Endothelial cell of umbilical vein (primary cell): Measurements from ENCODE around the gene MRPL53. TPM values are rescaled to one million over a fixed set of nuclear protein-coding genes. Genes with fewer than 3 reads are reported as not detected.

Experiments used
- BruUV-seq: library from RNA; stranded (reverse); fragments of 400-500 nt; replicated peaks from 2 replicates; lab custom pipeline; 2021; lab: Mats Ljungman, UMichigan
- CTCF ChIA-PET: fragments of 300-600, 350-600 bp; sonication (Branson Sonifier 250); formaldehyde crosslinking; loops from one replicate; lab custom pipeline; 2021; ENCODE audit warnings: antibody characterized with exemption, inconsistent platforms; lab: Charles Lee
- POLR2A ChIA-PET: fragments of 300-600, 350-600 bp; sonication (Branson Sonifier 250); formaldehyde crosslinking; loops from one replicate; lab custom pipeline; 2021; ENCODE audit warnings: antibody characterized with exemption, inconsistent platforms; lab: Charles Lee
- DNase-seq: peaks from one replicate; pipeline ENCODE4 v3.0.0-alpha.2; 2011; ENCODE audit warnings: low read depth, low spot score
- FAIRE-seq: peaks from 2 replicates; lab custom pipeline; 2011; peaks lifted over from hg19 to GRCh38; lab: Jason Lieb, UNC
- H2AFZ ChIP-seq: 2 replicates; pipeline ENCODE4 v1.6.0; 2012; ENCODE audit warnings: low read depth, low read length, control low read depth, inconsistent platforms
- H3K27ac ChIP-seq: 2 replicates; pipeline ENCODE4 v1.5.1; 2011; ENCODE audit warnings: low read depth, mild to moderate bottlenecking, control low read depth, low read length, moderate library complexity; ENCODE audit not compliant: insufficient read depth
- H3K27me3 ChIP-seq, 2 experiments: 2 replicates each; pipeline versions ENCODE4 v1.6.0 to v1.6.1; 2011; ENCODE audit warnings: low read length in 2 of 2, mixed read lengths in 1 of 2; ENCODE audit not compliant: control insufficient read depth in 2 of 2, insufficient read depth in 2 of 2
- H3K36me3 ChIP-seq, 2 experiments: 2 replicates in 1 of 2; 3 replicates in 1 of 2; pipeline ENCODE4 v1.5.1; 2011; ENCODE audit warnings: low read length in 2 of 2, mild to moderate bottlenecking in 1 of 2, moderate library complexity in 1 of 2; ENCODE audit not compliant: control insufficient read depth in 2 of 2, insufficient read depth in 2 of 2; ENCODE audit errors: extremely low read depth in 1 of 2
- H3K4me1 ChIP-seq: 3 replicates; pipeline ENCODE4 v1.5.1; 2011; ENCODE audit warnings: mild to moderate bottlenecking, low read length; ENCODE audit not compliant: control insufficient read depth, insufficient read depth; ENCODE audit errors: extremely low read depth
- H3K4me2 ChIP-seq: 2 replicates; pipeline ENCODE4 v1.6.1; 2011; ENCODE audit warnings: low read length, control low read depth, mixed read lengths; ENCODE audit not compliant: insufficient read depth
- H3K4me3 ChIP-seq, 3 experiments: fragments of 200-600 bp in 1 of 3; sonication (generic), shearing (Covaris generic) in 1 of 3; replicated peaks in 1 of 3; 2 replicates each; pipeline ENCODE4 v1.5.1; 2011 to 2016; ENCODE audit warnings: control low read depth in 3 of 3, low read length in 3 of 3, mild to moderate bottlenecking in 2 of 3, inconsistent platforms in 1 of 3, low read depth in 1 of 3, moderate library complexity in 1 of 3; ENCODE audit not compliant: insufficient read depth in 1 of 3
- H3K79me2 ChIP-seq: 2 replicates; pipeline ENCODE4 v1.6.0; 2012; ENCODE audit warnings: low read length, inconsistent platforms; ENCODE audit not compliant: control insufficient read depth, insufficient read depth
- H3K9ac ChIP-seq: replicated peaks from 2 replicates; pipeline ENCODE3; 2011; ENCODE audit warnings: low read length, control low read depth; ENCODE audit not compliant: insufficient read depth; ENCODE audit errors: extremely low read depth
- H3K9me1 ChIP-seq: replicated peaks from 3 replicates; pipeline ENCODE4 v1.6.0; 2011; ENCODE audit warnings: mild to moderate bottlenecking, low read length; ENCODE audit not compliant: control insufficient read depth, insufficient read depth; ENCODE audit errors: extremely low read depth
- H3K9me3 ChIP-seq: replicated peaks from 2 replicates; pipeline ENCODE4 v1.5.1; 2012; ENCODE audit warnings: low read length, inconsistent platforms; ENCODE audit not compliant: control insufficient read depth, insufficient read depth
- H4K20me1 ChIP-seq: replicated peaks from 2 replicates; pipeline ENCODE3; 2011; ENCODE audit warnings: mild to moderate bottlenecking, low read length; ENCODE audit not compliant: control insufficient read depth, insufficient read depth; ENCODE audit errors: extremely low read depth
- CTCF ChIP-seq, 2 donors: IDR thresholded peaks; 1 replicate in 1 of 2; 2 replicates in 1 of 2; pipeline ENCODE4 v1.5.1; 2011; ENCODE audit warnings: low read length in 2 of 2, mild to moderate bottlenecking in 2 of 2, moderate library complexity in 2 of 2, control low read depth in 1 of 2, inconsistent platforms in 1 of 2, low read depth in 1 of 2; ENCODE audit not compliant: insufficient read depth in 1 of 2; ENCODE audit errors: extremely low read depth in 1 of 2
- EZH2 ChIP-seq: IDR thresholded peaks from 2 replicates; pipeline ENCODE4 v1.6.1; 2012; ENCODE audit warnings: borderline replicate concordance, low read depth, mild to moderate bottlenecking, moderate library complexity, low read length, inconsistent platforms; ENCODE audit not compliant: severe bottlenecking
- FOS ChIP-seq: IDR thresholded peaks from 2 replicates; pipeline ENCODE4 v1.6.1; 2011; ENCODE audit warnings: mild to moderate bottlenecking, low read length, moderate library complexity, borderline replicate concordance; ENCODE audit not compliant: insufficient read depth
- GATA2 ChIP-seq: IDR thresholded peaks from 2 replicates; pipeline ENCODE4 v1.7.0; 2011; ENCODE audit warnings: low read depth, mild to moderate bottlenecking, moderate library complexity, mixed read lengths, low read length; ENCODE audit not compliant: insufficient read length, insufficient read depth
- JUN ChIP-seq: IDR thresholded peaks from 2 replicates; pipeline ENCODE4 v1.6.1; 2011; ENCODE audit warnings: borderline replicate concordance, low read depth; ENCODE audit not compliant: insufficient read length, insufficient read depth
- MAX ChIP-seq: IDR thresholded peaks from 2 replicates; pipeline ENCODE4 v1.6.1; 2011; ENCODE audit not compliant: insufficient read depth, insufficient read length
- MYC ChIP-seq: IDR thresholded peaks from one replicate; pipeline ENCODE4 v1.6.1; 2011; ENCODE audit warnings: mild to moderate bottlenecking, low read depth, low read length
- POLR2A ChIP-seq: IDR thresholded peaks from 2 replicates; pipeline ENCODE4 v1.6.1; 2012; ENCODE audit warnings: low read depth, mild to moderate bottlenecking, control low read depth, low read length
- POLR2AphosphoS5 ChIP-seq: IDR thresholded peaks from 2 replicates; pipeline ENCODE4 v1.6.1; 2012; ENCODE audit warnings: low read depth, mild to moderate bottlenecking, control low read depth, low read length, moderate library complexity; ENCODE audit not compliant: insufficient read depth
- dilution Hi-C: fragments of 300-500 bp; cut with MboI; formaldehyde crosslinking; loops from one replicate; pipeline ENCODE4 v1.15.0; 2019; ENCODE audit warnings: low sequenced_read_pairs; ENCODE audit not compliant: extremely low pct_ligation_motif_present
- intact Hi-C: fragments of 100-400 bp; cut with micrococcal nuclease; formaldehyde crosslinking; loops from one replicate; pipeline ENCODE4 v1.10.0; 2022
- polyA plus RNA-seq, 4 experiments: library from polyadenylated mRNA; depleted of rRNA in 3 of 4; stranded (reverse) in 3 of 4; unstranded in 1 of 4; fragments of >200 nt; gene quantifications; 2 replicates each; pipeline versions ENCODE4 v1.2.1 to v1.2.3, GENCODE V29; 2011 to 2012; ENCODE audit warnings: missing spikeins in 1 of 4
- total RNA-seq: library from RNA; stranded (reverse); gene quantifications from 2 replicates; pipeline ENCODE4 v1.2.3, GENCODE V29; 2021

MRPL53 gene
- total and polyA plus RNA-seq, 2 donors (not counting 3 experiments of a cell fraction or from before 2014, with no cell fraction given), result 68.7 to 69.7 TPM

DNA sequence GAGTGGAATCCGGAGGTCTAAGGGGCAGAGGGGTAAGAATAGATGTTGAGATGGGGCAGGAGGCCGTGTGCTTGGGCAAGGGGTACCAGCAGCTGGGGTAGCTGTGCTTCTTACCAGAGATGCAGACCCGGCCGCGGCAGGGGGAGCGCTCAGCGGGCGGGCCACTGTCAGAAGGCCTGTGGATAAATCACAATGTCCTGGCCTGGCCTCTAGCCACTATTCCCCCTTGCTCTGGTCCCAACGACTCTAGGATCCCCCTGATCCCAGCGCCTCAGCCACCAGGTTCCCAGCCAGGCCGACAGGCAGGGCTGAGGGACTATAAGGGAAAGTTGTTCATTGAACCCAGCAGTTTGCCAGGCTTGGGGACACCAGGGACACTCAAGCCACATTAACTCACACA lies 42.0 kb downstream of the MRPL53 start:
- Histone ChIP-seq H3K4me2 (no peak overlapping the region), H3K9me1 (no peaks in the 10 kb centered on the region), H2AFZ (no peak overlapping the region), H3K27me3 (no peaks in the 10 kb centered on the region), H3K9ac (no peak overlapping the region), H3K79me2 (no peaks in the 10 kb centered on the region), H3K4me3 (no peak overlapping the region), H3K9me3 (no peaks in the 10 kb centered on the region), H4K20me1 (no peaks in the 10 kb centered on the region), H3K27ac (no peak overlapping the region), H3K36me3 (peaks cover 4 to 33% of the 10 kb centered on the region in 2 experiments), H3K4me1 (no peaks in the 10 kb centered on the region)
- POLR2A ChIA-PET, result no interaction called here
- dilution Hi-C loops, result no loop called here
- TF ChIP-seq MYC (no peak), POLR2AphosphoS5 (no peak), EZH2 (no peak), MAX (no peak), JUN (no peak), POLR2A (no peak), CTCF (IDR thresholded peaks at IDR 0.05; ENCODE audit: extremely low read depth in 1 of 2, insufficient read depth in 1 of 2, low read depth in 1 of 2, low read length in 2 of 2) (no peak), FOS (no peak), GATA2 (no peak)
- CTCF ChIA-PET, result no interaction called here
- no peak for FAIRE-seq
- no TSS peak for BruUV-seq
- intact Hi-C loops, result no loop called here
- no peak for DNase-seq
